GM12874 (cell line): ENCODE results near the gene MLLT3.

Experiments
- TF ChIP-seq, protein P1 (sequence below): IDR thresholded peaks from 2 replicates; pipeline ENCODE4 v1.5.1; 2011; ENCODE audit warnings: low read depth, mild to moderate bottlenecking, control low read depth, low read length, moderate library complexity; ENCODE audit not compliant: insufficient read depth

Gene MLLT3

DNA sequence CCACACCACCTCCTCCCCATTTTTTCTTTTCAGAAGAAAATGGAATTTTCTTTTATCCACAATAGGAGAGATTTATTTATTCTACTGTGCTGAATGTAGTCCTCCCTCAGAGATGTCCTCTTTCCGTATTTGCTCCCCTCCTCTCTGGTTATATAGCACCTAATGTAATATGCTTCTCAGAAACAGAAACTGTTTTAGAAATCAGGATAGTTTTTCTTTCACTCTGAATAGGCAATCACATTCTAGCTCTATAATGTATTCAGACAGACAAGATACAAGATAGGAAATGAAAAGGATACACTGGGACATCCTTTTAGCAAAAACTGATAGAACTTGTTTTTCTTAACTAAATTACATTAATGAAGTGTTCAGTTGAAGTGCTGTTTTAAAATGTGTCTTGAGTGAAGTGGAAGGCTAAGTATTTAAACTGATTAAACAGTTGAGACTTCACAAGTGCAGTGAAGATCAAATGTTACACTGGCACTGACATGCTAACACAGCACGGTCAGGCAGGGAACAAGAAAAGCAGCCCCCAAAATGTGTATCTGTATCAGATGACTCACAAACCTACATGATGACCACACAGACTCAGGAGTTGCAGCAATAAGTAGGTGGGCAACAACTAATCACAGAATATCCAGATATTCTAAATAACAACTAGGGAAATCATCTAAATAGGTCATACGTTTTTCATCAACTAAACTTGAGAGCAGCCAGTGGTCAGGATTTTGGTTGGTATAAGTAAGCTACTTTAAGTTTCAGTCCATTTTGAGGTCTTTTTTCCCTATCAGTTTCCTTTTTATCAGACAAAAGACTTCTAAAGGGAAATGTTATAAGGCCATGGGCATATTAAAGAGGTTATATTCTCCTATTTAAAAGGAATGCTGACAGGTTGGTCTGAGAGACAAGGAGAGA is 260.4 kb downstream of the MLLT3 start:
- TF ChIP-seq, protein P1, sequence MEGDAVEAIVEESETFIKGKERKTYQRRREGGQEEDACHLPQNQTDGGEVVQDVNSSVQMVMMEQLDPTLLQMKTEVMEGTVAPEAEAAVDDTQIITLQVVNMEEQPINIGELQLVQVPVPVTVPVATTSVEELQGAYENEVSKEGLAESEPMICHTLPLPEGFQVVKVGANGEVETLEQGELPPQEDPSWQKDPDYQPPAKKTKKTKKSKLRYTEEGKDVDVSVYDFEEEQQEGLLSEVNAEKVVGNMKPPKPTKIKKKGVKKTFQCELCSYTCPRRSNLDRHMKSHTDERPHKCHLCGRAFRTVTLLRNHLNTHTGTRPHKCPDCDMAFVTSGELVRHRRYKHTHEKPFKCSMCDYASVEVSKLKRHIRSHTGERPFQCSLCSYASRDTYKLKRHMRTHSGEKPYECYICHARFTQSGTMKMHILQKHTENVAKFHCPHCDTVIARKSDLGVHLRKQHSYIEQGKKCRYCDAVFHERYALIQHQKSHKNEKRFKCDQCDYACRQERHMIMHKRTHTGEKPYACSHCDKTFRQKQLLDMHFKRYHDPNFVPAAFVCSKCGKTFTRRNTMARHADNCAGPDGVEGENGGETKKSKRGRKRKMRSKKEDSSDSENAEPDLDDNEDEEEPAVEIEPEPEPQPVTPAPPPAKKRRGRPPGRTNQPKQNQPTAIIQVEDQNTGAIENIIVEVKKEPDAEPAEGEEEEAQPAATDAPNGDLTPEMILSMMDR = no peak

DNA sequence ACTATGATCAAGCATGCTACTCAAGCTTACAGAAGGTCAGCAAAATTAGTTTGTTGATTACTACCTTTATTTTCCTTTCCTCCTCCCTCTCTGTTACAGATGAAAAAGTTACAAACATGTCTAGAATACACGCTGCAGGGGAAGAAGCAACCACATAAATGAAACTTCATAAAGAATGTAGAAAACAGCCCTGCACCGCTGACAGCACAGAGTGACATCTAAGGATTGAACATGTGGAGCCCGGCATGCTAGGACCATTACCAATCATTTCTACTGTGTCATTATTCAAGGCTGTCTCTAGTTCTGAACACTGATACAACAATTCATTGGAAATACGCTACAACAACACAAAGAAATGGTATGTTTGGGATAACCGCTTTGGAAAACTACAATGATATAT is 261.1 kb downstream of the MLLT3 start:
- TF ChIP-seq, protein P1 = no peak

DNA sequence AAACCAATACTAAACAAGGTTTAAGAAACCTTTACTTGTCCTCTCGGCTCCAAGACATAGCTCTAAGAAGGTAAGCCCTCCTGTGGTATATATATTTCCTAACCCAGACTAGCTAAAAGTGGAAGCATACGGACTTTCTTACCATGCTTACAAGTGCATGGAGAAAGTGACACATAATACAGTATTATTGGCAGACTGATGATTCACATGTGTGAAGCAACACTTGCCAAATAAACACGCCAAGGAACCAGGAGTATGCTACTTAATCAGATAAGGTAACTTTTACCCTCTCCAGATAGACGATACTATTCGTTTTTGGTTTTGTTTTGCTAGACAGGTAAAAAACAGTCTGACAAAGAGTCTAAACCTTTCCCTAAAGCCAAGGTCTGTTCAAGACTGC is 264.1 kb downstream of the MLLT3 start:
- TF ChIP-seq, protein P1 = no peak

DNA sequence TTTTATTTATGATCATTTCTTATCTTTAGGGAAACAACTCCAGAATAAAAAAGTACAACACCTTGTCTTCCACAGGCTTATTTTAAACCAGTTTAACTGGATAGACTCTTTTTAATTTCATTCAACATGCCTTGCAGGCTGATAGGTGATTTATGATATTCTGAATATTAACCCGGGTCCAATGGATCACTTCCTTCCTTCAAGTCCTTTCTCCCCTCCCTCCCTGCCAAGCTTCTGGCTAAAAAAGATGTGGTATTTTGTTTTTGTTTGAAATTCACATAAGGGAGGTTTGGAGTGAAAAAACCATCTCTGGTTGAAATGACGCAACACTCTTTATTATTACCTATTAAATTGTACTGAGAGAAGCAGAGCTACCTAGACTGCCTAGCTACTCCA is 265.3 kb downstream of the MLLT3 start:
- TF ChIP-seq, protein P1 = no peak

GRCh38 chr9:20356403-20357036 is 265.8 kb downstream of the MLLT3 start:
- TF ChIP-seq, protein P1 = peak; percentile 59

DNA sequence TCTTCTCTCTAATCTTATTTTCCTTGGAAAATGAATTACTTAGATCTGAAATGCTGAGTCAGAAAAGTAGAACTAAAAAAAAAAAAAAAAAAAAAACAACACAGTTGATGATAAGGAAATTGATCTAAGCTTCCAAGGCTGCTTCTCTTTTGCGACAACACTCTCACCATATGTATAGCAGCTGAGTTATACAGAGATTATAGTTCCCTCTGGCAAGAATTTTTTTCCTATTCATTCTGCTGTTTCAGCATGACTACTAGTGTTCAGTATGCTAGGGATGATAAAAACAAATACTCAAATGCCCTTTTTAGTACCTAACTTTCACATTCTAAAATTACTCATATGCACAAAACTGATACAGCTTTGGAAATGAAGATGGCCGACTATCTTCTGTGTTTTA is 267.3 kb downstream of the MLLT3 start:
- TF ChIP-seq, protein P1 = no peak

DNA sequence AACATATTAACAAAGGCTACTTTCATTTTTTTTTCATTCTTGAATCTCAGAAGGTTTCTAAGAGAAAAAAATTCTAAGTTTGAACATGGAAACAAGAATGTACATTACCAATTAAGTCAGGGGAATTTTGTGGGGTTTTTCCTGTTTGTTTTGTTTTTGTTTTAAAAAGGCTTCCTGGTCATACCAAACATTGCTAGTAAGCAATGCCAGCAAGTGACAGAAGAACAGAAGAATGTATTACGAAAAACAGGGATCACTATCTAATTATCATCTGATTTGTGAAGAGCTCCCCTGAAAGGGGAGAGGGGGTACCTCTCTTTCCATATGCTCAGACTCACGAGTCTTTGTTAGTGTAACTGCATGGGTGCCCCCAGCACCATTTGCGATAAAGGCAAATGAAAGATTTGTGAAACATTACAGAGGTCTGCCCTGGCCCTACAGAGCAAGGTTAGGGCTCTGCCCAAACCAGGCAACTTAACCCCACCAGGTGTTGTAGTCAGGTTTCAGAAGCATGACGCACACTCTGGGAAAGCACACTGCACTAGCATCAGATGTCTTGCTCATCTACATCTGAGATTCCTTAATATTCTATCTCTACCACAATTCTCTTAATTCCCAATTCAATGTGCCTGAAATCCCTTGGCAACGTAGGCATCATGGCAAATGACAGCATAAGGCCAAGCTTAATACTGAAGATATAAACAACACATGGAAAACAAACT is 268.2 kb downstream of the MLLT3 start:
- TF ChIP-seq, protein P1 = no peak
